Left ventricle myocardium inferior (tissue), 1 donor: Measurements from ENCODE around the gene BTBD19. TPM values are rescaled to one million over a fixed set of nuclear protein-coding genes. Genes with fewer than 3 reads are reported as not detected.
A peak's percentile ranks its signal among the peaks of the same experiment; 100 is the strongest.
"Not testable (repeated sequence)": the region's sequence is repeated elsewhere in the genome, so short reads cannot be mapped to it uniquely, and the experiment has no call there.

Source experiments
- DNase-seq: peaks from one replicate; pipeline ENCODE4 v3.0.0-alpha.2; 2020
- H3K27ac ChIP-seq: fragments of 200-600 bp; replicated peaks from 2 replicates; pipeline ENCODE4 v1.8.0; 2021
- H3K27me3 ChIP-seq: fragments of 200-600 bp; 2 replicates; pipeline ENCODE4 v1.8.0; 2021; ENCODE audit warnings: low read depth
- H3K36me3 ChIP-seq: fragments of 200-600 bp; 2 replicates; pipeline ENCODE4 v1.8.0; 2021
- H3K4me1 ChIP-seq: fragments of 200-600 bp; 2 replicates; pipeline ENCODE4 v1.8.0; 2021
- H3K4me3 ChIP-seq: fragments of 200-600 bp; 2 replicates; pipeline ENCODE4 v1.8.0; 2021; ENCODE audit warnings: mild to moderate bottlenecking, moderate library complexity
- H3K9me3 ChIP-seq: fragments of 200-600 bp; replicated peaks from 2 replicates; pipeline ENCODE4 v1.8.0; 2021
- intact Hi-C: fragments of 100-400 bp; cut with micrococcal nuclease; formaldehyde crosslinking; loops from one replicate; pipeline ENCODE4 v1.11.0; 2022
- total RNA-seq: library from RNA; stranded (reverse); fragmentation: NEBNext Ultra II Directional; extraction: Animal tissue kit (Norgen Biotek cat#: 25700); gene quantifications from one replicate; pipeline ENCODE4 v1.2.1, GENCODE V29; 2021
- TF ChIP-seq, protein P1 (sequence below): fragments of 200-600 bp; IDR thresholded peaks from 2 replicates; pipeline ENCODE4 v1.8.0; 2021; ENCODE audit warnings: antibody characterized with exemption, mild to moderate bottlenecking, borderline replicate concordance
- donor health status: DM: no; HTN: yes; CAD: no; lungs with severe emphysema.

The BTBD19 gene
- total RNA-seq, 1 donor from 2014 or later, result 3.5 TPM

DNA sequence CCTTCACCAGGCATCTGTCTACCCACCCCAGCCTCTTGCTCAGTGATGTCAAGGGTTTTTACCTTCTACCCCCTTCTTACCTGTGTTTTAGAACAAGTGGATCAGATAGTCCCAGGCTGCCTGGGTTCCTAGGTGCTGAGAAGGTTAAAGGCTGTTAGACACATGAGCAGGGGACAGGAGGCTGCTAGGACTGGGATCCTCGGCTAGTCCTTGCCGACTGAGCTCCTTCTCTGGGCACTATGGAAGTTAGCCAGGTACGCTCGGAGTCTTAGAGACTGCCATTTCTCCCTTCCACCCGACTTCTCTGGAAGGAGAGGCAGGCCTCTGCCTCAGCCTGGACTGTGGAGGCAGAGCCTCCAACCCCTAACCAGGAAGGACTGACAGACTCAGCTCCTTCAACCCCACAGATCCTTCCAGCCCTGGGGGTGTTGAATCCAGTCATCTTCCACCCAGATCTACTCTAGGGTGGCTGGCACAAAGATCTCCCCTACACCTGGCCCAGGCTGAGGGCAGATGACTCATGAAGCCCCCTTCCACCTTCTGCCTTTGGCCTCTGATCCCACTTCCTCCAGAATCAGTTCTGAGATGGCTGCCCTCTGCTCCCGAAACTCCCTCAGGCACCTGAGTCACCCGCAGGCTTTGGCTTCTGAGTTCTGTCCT, 1.5 kb upstream of the BTBD19 start, which contains the start of gene DYNLT4:
DYNLT4 (minus strand) TSS at position 648 of the 660 bp plus-strand sequence. CDS start 683 bp downstream, outside the sequence.
- DNase-seq, result no peak
- peaks cover 100% of the 10 kb centered on the region for H3K4me1 ChIP-seq
- H3K36me3 ChIP-seq, result peaks cover 43% of the 10 kb centered on the region
- intact Hi-C loops, result no loop called here
- peak within 1 kb of the TSS; percentile 100 for H3K27ac ChIP-seq
- H3K27me3 ChIP-seq, result no peaks in the 10 kb centered on the region
- TF ChIP-seq, protein P1, sequence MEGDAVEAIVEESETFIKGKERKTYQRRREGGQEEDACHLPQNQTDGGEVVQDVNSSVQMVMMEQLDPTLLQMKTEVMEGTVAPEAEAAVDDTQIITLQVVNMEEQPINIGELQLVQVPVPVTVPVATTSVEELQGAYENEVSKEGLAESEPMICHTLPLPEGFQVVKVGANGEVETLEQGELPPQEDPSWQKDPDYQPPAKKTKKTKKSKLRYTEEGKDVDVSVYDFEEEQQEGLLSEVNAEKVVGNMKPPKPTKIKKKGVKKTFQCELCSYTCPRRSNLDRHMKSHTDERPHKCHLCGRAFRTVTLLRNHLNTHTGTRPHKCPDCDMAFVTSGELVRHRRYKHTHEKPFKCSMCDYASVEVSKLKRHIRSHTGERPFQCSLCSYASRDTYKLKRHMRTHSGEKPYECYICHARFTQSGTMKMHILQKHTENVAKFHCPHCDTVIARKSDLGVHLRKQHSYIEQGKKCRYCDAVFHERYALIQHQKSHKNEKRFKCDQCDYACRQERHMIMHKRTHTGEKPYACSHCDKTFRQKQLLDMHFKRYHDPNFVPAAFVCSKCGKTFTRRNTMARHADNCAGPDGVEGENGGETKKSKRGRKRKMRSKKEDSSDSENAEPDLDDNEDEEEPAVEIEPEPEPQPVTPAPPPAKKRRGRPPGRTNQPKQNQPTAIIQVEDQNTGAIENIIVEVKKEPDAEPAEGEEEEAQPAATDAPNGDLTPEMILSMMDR, result no peak
- no peaks in the 10 kb centered on the region for H3K9me3 ChIP-seq
- peak within 1 kb of the TSS; percentile 61 for H3K4me3 ChIP-seq

DNA sequence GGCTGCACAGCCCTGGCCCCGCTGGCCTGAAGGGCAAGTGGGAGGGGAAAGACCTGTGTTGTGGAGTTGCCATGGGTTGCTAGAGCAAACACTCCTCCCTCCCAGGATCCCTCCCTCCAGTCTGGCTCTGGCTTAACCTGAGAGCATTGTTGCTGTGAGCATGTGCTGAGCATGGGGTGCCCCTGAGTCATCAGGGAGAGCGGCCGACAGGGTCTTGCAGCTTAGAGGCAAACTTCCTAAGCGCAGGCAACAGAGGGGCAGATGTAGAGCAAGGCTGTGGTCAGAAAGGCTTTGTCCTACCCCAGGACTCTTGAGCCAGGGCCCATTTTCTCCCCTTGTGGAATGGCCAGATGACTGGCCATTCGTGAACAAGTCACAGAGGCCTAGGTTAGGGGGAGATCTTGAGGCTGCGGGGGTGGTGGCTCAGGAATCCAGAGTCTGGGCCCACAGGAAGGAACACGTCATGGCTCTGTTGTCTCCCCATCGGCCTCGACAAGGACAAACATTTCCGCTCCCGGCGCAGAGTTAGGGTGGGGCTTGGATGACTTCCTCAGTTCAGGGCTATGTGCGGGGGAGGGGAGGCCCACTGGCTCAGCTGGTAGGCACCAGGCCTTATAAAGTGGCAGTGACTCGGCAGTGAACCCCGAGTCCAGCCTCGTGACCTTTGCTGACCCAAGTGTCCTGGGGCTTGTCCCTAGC, 810 bp upstream of the BTBD19 start:
- H3K9me3 ChIP-seq, result no peaks in the 10 kb centered on the region
- peaks cover 99% of the 10 kb centered on the region for H3K4me1 ChIP-seq
- H3K4me3 ChIP-seq, result peak overlapping the region; percentile 61
- TF ChIP-seq, protein P1, result no peak
- peak; percentile 97 for DNase-seq
- peak overlapping the region; percentile 100 for H3K27ac ChIP-seq
- peaks cover 43% of the 10 kb centered on the region for H3K36me3 ChIP-seq
- intact Hi-C loops, result no loop called here
- H3K27me3 ChIP-seq, result no peaks in the 10 kb centered on the region

DNA sequence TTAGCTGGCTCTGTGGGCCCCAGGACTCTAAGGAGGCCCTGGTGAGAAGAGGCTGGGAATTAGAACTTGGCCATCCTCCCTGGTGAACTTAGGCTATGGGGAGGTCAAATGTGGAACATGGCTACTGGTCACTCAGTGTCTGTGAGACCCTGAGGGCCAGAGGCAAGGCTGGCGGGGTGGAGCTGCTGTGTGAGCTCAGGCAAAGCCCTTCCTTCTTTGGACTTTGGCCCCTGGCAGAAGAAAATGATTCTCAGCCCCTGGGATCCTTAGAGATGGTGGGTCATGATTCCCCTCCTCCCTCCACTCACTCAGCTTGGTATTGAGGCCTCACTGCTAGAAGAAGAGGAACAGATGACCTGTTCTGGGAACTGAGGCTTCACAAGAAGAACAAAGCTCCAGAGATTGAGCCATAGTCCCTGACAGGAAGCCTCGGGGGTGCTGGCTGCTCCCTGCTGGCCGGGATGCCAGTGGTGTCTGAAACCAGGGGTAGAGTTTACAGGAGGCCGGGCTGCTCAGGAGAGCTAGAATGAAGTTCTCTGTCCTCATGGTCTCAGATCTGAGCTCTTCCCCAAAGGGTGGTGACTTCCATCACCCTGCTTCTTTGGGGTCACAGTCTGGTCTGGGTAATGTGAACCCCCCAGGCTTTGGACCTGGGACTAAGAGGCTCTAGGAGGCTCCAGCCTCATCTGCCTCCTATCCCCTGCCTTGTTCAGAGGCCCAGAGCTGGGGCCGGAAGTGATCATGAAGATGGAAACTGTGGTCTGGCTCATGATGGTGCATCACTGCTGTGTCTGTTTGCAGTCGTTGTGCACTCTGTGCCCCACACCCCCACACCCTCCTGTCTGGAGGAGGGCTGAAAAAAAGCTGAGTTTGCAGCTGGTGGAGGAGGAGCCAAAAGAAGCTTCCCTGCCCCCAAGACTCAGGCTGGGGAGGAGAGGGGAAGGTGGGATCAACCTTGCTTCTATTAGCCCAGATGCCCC, 905 bp downstream of the BTBD19 start:
- TF ChIP-seq, protein P1, result peak; percentile 11
- no peaks in the 10 kb centered on the region for H3K27me3 ChIP-seq
- intact Hi-C loops, result no loop called here
- H3K4me3 ChIP-seq, result peak overlapping the region; percentile 61
- peaks cover 25% of the 10 kb centered on the region for H3K36me3 ChIP-seq
- DNase-seq, result peak; percentile 48
- H3K4me1 ChIP-seq, result peaks cover 98% of the 10 kb centered on the region
- no peaks in the 10 kb centered on the region for H3K9me3 ChIP-seq
- H3K27ac ChIP-seq, result peak overlapping the region; percentile 100

DNA sequence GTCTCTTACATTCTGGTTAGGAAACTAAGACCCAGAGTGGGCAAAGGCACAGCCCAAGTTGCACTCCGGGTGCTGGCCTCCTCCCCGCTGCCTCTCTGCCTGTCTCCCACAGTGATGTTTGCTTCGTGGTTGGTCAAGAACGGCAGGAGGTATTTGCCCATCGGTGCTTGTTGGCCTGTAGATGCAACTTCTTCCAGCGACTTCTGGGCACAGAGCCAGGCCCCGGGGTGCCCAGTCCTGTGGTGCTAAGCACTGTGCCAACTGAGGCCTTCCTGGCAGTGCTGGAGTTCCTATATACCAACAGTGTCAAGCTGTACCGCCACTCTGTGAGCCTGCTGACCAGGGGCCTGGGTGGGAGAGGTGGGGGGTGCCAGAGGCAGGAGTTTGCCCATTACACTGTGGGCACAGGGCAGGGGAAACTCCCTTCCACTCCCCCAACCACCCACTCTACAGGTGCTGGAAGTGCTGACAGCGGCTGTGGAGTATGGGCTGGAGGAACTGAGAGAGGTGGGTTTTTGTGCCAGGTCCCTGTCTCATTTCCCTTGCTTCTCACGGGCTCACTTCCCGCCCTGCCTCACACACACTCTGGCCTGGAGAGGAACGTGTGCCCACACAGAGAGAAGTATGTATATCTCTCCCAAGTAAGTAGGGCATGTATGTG, 1.9 kb downstream of the BTBD19 start:
- TF ChIP-seq, protein P1, result no peak
- Histone ChIP-seq H3K4me1 (peaks cover 93% of the 10 kb centered on the region), H3K27me3 (no peaks in the 10 kb centered on the region), H3K9me3 (no peaks in the 10 kb centered on the region), H3K36me3 (peaks cover 15% of the 10 kb centered on the region), H3K27ac (peak overlapping the region; percentile 100), H3K4me3 (peak overlapping the region; percentile 61)
- DNase-seq, result peak; percentile 63
- intact Hi-C loops, result no loop called here

DNA sequence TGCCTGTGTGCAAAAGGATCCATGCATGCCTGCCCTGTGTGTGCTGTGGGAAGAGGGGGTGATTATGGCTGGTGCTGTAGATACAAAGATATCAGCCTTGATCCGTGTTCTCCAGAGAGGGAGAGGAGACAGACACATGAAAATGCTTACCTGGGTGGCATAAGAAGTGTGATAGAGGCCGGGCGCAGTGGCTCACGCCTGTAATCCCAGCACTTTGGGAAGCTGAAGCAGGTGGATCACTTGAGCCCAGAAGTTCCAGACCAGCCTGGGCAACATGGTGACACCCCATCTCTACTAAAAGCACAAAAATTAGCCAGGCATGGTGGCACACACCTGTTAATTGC, 2.4 kb downstream of the BTBD19 start:
- DNase-seq, H3K27me3 ChIP-seq, H3K9me3 ChIP-seq, intact Hi-C loops: not testable (repeated sequence)
- peak overlapping the region; percentile 100 for H3K27ac ChIP-seq
- peaks cover 10% of the 10 kb centered on the region for H3K36me3 ChIP-seq
- peaks cover 88% of the 10 kb centered on the region for H3K4me1 ChIP-seq
- H3K4me3 ChIP-seq, result peak overlapping the region; percentile 61
